PC-3 (cell line): Measurements from ENCODE around the gene TMUB1. TPM values are rescaled to one million over a fixed set of nuclear protein-coding genes. Genes with fewer than 3 reads are reported as not detected.

Experiments
- ATAC-seq: fragments of 200-7000 bp; cut with Tn5 transposase; 2 replicates; pipeline ENCODE4 v1.9.1; 2020; ENCODE audit warnings: mild to moderate bottlenecking, moderate library complexity
- BruUV-seq: library from RNA; stranded (reverse); fragments of 400-500 nt; replicated peaks from 2 replicates; lab custom pipeline; 2021; lab: Mats Ljungman, UMichigan
- CTCF ChIA-PET: fragments of 300-600 bp; sonication (Branson Sonifier 250); formaldehyde crosslinking; loops from one replicate; lab custom pipeline; 2022; ENCODE audit warnings: antibody characterized with exemption; lab: Charles Lee
- POLR2A ChIA-PET: fragments of 300-600 bp; sonication (Branson Sonifier 250); formaldehyde crosslinking; loops from one replicate; lab custom pipeline; 2022; ENCODE audit warnings: antibody characterized with exemption; ENCODE audit not compliant: unreplicated experiment; lab: Charles Lee
- DNase-seq: peaks from one replicate; pipeline ENCODE4 v3.0.0-alpha.2; 2015
- H2AFZ ChIP-seq: fragments of 300-600 bp; sonication (generic); 2 replicates; pipeline ENCODE4 v1.6.0; 2016; ENCODE audit warnings: antibody characterized with exemption, low read length
- H3F3A ChIP-seq: fragments of 300-600 bp; sonication (generic); one replicate; pipeline ENCODE4 v1.6.0; 2017; ENCODE audit warnings: antibody characterized with exemption, low read length, control low read depth, mild to moderate bottlenecking; ENCODE audit not compliant: unreplicated experiment
- H3K27ac ChIP-seq: fragments of 300-600 bp; sonication (generic); 2 replicates; pipeline ENCODE4 v1.5.1; 2016; ENCODE audit warnings: mild to moderate bottlenecking, low read length
- H3K27me3 ChIP-seq: fragments of 300-600 bp; sonication (generic); 2 replicates; pipeline ENCODE4 v1.6.1; 2016; ENCODE audit warnings: low read length, mixed read lengths
- H3K36me3 ChIP-seq: fragments of 300-600 bp; sonication (generic); 2 replicates; pipeline ENCODE4 v1.6.1; 2016; ENCODE audit warnings: low read depth, mixed run types, low read length, mixed read lengths
- H3K4me1 ChIP-seq: fragments of 300-600 bp; sonication (generic); 2 replicates; pipeline ENCODE4 v1.5.1; 2016; ENCODE audit warnings: low read length; ENCODE audit not compliant: insufficient read depth
- H3K4me2 ChIP-seq: fragments of 300-600 bp; sonication (generic); 2 replicates; pipeline ENCODE4 v1.6.0; 2016; ENCODE audit warnings: low read length
- H3K4me3 ChIP-seq: fragments of 300-600 bp; sonication (generic); 2 replicates; pipeline ENCODE4 v1.5.1; 2016; ENCODE audit warnings: mild to moderate bottlenecking, low read length, mixed read lengths
- H3K79me2 ChIP-seq: fragments of 300-600 bp; sonication (generic); 2 replicates; pipeline ENCODE4 v1.6.1; 2017; ENCODE audit warnings: low read length, mixed read lengths
- H3K9ac ChIP-seq: fragments of 300-600 bp; sonication (generic); 2 replicates; pipeline ENCODE4 v1.6.0; 2016; ENCODE audit warnings: mild to moderate bottlenecking, low read length
- H3K9me2 ChIP-seq: fragments of 300-600 bp; sonication (generic); replicated peaks from 2 replicates; pipeline ENCODE4 v1.6.1; 2016; ENCODE audit warnings: mixed run types, low read length, mixed read lengths
- H3K9me3 ChIP-seq: fragments of 300-600 bp; sonication (generic); 2 replicates; pipeline ENCODE4 v1.6.1; 2016; ENCODE audit warnings: low read length, mixed read lengths
- H4K20me1 ChIP-seq: fragments of 300-600 bp; sonication (generic); 2 replicates; pipeline ENCODE4 v1.6.1; 2016; ENCODE audit warnings: low read length, mixed read lengths
- EZH2 ChIP-seq: fragments of 300-600 bp; sonication (generic); IDR thresholded peaks from one replicate; pipeline ENCODE4 v1.6.1; 2017; ENCODE audit warnings: antibody characterized with exemption, mild to moderate bottlenecking, low read length; ENCODE audit not compliant: unreplicated experiment
- EZH2phosphoT487 ChIP-seq: fragments of 300-600 bp; sonication (generic); IDR thresholded peaks from 2 replicates; pipeline ENCODE4 v1.6.1; 2018; ENCODE audit warnings: mild to moderate bottlenecking, antibody characterized with exemption, low read length, borderline replicate concordance
- intact Hi-C: fragments of 100-400 bp; cut with micrococcal nuclease; formaldehyde crosslinking; loops from 2 replicates; pipeline ENCODE4 v1.9.0; 2023
- total RNA-seq: library from RNA; depleted of rRNA; stranded (reverse); fragments of >200 nt; gene quantifications from 2 replicates; pipeline ENCODE4 v1.2.3, GENCODE V29; 2014
- TF ChIP-seq, protein P1 (sequence below): fragments of 300-600 bp; sonication (generic); conservative IDR thresholded peaks from 2 replicates; pipeline ENCODE4 v1.5.1; 2017; ENCODE audit warnings: antibody characterized with exemption, low read depth, mild to moderate bottlenecking, low read length

Gene TMUB1
- total RNA-seq, 1 experiment from 2014 or later = 52.1 TPM

- no peak for DNase-seq
- Histone ChIP-seq H3K27me3 (no peaks in the 10 kb centered on the region), H3F3A (no peaks in the 10 kb centered on the region), H3K4me2 (no peak overlapping the region), H2AFZ (no peak overlapping the region), H3K4me1 (no peaks in the 10 kb centered on the region), H3K9ac (no peak overlapping the region), H3K79me2 (no peaks in the 10 kb centered on the region), H3K4me3 (no peak overlapping the region), H3K27ac (no peak overlapping the region), H3K9me3 (no peaks in the 10 kb centered on the region), H3K36me3 (peaks cover 5% of the 10 kb centered on the region; the same call in 1 of the 2 replicates), H3K9me2 (no peaks in the 10 kb centered on the region), H4K20me1 (no peaks in the 10 kb centered on the region)
- intact Hi-C loops = no loop called here
- TF ChIP-seq, protein P1, sequence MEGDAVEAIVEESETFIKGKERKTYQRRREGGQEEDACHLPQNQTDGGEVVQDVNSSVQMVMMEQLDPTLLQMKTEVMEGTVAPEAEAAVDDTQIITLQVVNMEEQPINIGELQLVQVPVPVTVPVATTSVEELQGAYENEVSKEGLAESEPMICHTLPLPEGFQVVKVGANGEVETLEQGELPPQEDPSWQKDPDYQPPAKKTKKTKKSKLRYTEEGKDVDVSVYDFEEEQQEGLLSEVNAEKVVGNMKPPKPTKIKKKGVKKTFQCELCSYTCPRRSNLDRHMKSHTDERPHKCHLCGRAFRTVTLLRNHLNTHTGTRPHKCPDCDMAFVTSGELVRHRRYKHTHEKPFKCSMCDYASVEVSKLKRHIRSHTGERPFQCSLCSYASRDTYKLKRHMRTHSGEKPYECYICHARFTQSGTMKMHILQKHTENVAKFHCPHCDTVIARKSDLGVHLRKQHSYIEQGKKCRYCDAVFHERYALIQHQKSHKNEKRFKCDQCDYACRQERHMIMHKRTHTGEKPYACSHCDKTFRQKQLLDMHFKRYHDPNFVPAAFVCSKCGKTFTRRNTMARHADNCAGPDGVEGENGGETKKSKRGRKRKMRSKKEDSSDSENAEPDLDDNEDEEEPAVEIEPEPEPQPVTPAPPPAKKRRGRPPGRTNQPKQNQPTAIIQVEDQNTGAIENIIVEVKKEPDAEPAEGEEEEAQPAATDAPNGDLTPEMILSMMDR = no peak
- TF ChIP-seq EZH2phosphoT487 = no peak
- TF ChIP-seq EZH2 = no peak
- POLR2A ChIA-PET = no interaction called here
- ATAC-seq = no peak
- no TSS peak for BruUV-seq
- CTCF ChIA-PET = no interaction called here
Observed at GRCh38 chr7:151129960-151130591, 46.8 kb upstream of the TMUB1 start.

GRCh38 chr7:151129117-151129959 is 46.0 kb upstream of the TMUB1 start:
- DNase-seq (no peak), ATAC-seq (no peak)
- no peaks in the 10 kb centered on the region for H3F3A ChIP-seq
- ChIA-PET CTCF (no interaction called here), POLR2A (no interaction called here)
- no peaks in the 10 kb centered on the region for H3K27me3 ChIP-seq
- TF ChIP-seq EZH2phosphoT487 (no peak), EZH2 (no peak)
- TF ChIP-seq, protein P1 = no peak
- no peaks in the 10 kb centered on the region for H3K4me1 ChIP-seq
- no peaks in the 10 kb centered on the region for H3K9me3 ChIP-seq
- H3K79me2 ChIP-seq = no peaks in the 10 kb centered on the region
- intact Hi-C loops = no loop called here
- H3K4me2 ChIP-seq = no peak overlapping the region
- no TSS peak for BruUV-seq
- H3K9me2 ChIP-seq = no peaks in the 10 kb centered on the region
- H3K9ac ChIP-seq = no peak overlapping the region
- H3K36me3 ChIP-seq = peaks cover 11% of the 10 kb centered on the region; the same call in 1 of the 2 replicates
- H2AFZ ChIP-seq = no peak overlapping the region
- no peaks in the 10 kb centered on the region for H4K20me1 ChIP-seq
- H3K27ac ChIP-seq = no peak overlapping the region
- no peak overlapping the region for H3K4me3 ChIP-seq
